NCI-H1417 treated with DMSO at 0.1 percent for 48 hours (cell line): ENCODE data around the gene SCTR.

Source experiments
- DNase-seq: peaks from one replicate; lab custom pipeline; 2025; lab: John Stamatoyannopoulos, UW

Gene SCTR

GRCh38 chr2:119487434-119488244, 36.6 kb downstream of the SCTR start:
- DNase-seq = no peak

- no peak for DNase-seq
Observed at GRCh38 chr2:119486886-119487285, 37.4 kb downstream of the SCTR start.

- DNase-seq = no peak
Observed at GRCh38 chr2:119486196-119486827, 38.0 kb downstream of the SCTR start.

GRCh38 chr2:119485336-119486110, 38.8 kb downstream of the SCTR start:
- no peak for DNase-seq

GRCh38 chr2:119484834-119485233, 39.4 kb downstream of the SCTR start:
- no peak for DNase-seq

- DNase-seq = no peak
Observed at GRCh38 chr2:119483896-119484718, 40.2 kb downstream of the SCTR start.

- no peak for DNase-seq
Observed at GRCh38 chr2:119483395-119483753, 40.9 kb downstream of the SCTR start.

GRCh38 chr2:119482481-119483394, 41.5 kb downstream of the SCTR start:
- no peak for DNase-seq

GRCh38 chr2:119481501-119482455, 42.5 kb downstream of the SCTR start:
- no peak for DNase-seq

- no peak for DNase-seq
Observed at GRCh38 chr2:119480718-119481142, 43.6 kb downstream of the SCTR start.

GRCh38 chr2:119480184-119480583, 44.1 kb downstream of the SCTR start:
- no peak for DNase-seq

GRCh38 chr2:119478978-119479295, 45.3 kb downstream of the SCTR start:
- DNase-seq = no peak

- DNase-seq = no peak
Observed at GRCh38 chr2:119478188-119478977, 45.9 kb downstream of the SCTR start.

- no peak for DNase-seq
Observed at GRCh38 chr2:119477113-119477505, 47.2 kb downstream of the SCTR start.

- peak; percentile 7 for DNase-seq
Observed at GRCh38 chr2:119476301-119477112, 47.8 kb downstream of the SCTR start.

GRCh38 chr2:119475857-119476244, 48.4 kb downstream of the SCTR start:
- no peak for DNase-seq

- DNase-seq = no peak
Observed at GRCh38 chr2:119475225-119475856, 48.9 kb downstream of the SCTR start.
